Superior temporal gyrus (tissue), 1 donor: ENCODE results near the gene PROC.

Experiments used
- DNase-seq: peaks from one replicate; pipeline ENCODE4 v3.0.0-alpha.2; 2016; ENCODE audit errors: extremely low spot score

The PROC gene

DNA sequence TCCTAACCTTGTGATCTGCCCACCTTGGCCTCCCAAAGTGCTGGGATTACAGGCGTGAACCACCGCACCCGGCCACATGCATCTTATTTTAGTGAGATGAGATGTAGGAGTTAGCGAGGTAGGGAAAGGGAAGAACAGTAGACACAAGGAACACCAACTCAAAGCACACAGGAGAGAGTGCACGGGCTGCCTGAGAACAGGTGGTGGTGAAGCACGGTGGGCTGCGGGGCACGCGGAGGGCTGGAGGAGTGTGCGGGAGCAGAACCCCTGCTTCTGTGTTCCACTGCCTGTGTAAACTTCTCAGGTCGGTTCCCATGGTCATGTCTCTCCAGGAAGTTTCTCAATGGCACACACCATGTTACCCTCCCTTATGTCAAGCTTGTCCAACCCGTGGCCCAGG lies 38.7 kb downstream of the PROC start:
- no peak for DNase-seq

DNA sequence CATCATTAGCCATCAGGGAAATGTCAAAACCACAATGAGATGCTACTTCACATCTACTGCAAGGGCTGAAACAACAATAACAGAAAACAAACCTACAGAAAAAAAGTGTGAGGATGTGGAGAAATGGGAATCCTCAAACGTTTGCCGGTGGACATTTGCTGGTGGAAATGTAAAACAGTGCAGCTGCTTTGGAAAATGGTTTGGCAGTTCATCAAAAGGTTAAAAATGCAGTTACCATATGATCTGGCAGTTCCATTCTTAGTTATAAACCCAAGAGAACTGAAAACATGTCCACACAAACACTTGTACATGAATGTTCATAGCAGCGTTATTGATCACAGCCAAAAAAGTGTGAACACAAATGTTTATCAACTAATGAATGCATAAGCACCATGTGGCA lies 44.2 kb downstream of the PROC start:
- DNase-seq, result no peak

DNA sequence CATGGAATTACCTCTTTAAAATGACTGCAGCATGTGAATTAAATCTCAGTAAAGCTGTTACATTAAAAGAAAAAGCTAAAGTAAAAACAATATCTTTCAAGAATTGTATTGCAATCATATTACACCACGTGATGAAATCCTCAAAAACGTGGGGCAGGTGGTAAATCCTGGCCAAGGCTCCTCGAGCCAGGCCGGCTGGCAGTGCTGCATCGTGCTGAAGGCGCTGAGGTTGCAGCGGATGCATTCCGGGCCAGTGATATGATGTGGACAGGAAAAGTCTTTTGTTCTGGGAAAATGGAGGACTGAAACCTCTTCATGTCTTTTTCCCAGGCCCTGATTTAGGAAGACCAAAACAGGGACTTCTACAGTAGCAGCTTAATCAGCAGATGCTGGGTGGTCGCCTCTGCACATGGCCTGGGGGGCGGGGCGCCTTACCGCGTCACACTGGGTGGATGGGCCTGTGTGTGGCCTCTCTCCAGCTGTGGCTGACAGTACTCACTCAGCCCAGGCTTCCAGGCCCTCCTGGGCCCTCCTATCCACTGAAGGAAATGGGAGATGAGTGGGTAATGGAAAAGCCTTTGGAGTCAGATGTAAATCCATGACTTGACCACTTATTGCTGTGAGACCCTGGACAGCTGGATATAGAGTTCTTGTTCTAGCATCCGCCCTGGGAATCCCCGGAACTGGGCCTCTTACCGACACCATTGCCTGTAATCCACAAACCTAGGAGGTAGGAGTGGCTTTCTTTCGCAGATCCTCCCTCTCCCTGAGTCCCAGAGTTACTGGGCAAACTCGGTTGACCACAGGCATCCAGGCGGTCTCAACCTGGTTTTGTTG lies 45.1 kb downstream of the PROC start:
- no peak for DNase-seq

DNA sequence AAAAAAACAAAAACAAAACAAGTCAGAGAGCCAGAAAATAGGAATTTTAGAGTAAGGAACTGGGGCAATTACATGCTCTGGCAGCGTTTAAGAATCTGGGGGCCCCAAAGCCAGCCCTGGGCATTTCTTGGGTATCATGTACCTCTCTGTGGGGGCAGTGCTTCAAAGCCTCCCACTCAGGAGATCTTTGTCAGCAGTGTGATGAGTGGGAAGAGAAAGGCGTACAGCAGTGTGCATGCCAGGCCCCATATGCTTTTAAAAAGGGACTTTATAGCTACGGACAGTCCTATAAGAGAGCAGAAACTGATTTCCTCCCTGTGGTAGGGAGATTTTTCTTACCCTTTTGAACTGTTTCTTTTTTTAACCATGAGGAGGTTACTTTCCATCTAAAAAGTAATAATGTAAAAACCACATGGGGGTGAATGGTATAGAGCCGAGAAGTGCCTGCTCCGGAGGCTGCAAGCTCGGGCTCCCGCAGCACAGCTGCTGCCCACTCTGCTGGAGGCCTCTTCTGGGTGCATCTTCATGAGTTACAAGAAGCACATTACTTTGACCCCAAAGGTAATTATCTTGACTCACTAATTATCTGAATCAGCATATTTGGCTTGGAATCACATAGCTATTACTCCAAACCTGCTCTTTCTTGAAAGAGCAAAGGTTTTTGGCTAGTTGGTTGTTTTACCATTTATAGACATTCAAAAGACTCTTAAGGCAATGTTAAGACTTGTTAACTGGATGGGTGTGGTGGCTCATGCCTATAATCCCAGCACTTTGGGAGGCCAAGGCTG lies 46.4 kb downstream of the PROC start:
- DNase-seq, result no peak

DNA sequence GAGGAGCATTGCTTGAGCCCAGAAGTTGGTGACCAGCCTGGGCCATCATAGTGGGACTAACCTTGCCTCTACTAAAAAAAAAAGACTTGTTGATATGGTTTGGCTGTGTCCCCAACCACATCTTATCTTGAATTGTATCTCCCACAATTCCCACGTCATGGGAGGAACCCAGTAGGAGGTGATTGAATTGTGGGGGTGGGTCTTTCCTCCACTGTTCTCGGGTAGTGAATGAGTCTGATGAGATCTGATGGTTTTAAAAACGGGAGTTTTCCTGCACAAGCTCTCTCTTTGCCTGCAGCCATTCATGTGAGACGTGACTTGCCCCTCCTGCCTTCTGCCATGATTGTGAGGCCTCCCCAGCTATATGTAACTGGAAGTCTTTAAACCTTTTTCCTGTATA lies 47.0 kb downstream of the PROC start:
- DNase-seq, result no peak

DNA sequence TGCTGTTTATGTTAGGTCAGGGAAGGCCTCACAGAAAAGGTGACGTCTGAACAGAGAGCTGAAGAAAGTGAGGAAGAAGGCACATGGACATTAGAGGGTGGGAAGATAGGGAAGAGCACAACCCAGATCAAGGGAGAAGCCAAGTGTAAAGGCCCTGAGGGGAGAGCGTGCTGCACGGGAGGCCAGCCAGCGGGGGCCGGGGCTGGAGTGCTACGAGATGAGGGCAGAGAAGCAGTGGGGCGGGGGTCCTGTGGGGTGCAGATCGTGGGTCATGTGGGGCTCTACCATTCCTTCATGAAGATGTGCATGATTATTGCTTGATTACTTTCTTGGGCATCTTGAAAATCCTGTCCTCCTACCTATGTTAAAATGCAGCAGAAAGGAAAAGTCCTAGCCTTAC lies 50.8 kb downstream of the PROC start:
- DNase-seq, result no peak

DNA sequence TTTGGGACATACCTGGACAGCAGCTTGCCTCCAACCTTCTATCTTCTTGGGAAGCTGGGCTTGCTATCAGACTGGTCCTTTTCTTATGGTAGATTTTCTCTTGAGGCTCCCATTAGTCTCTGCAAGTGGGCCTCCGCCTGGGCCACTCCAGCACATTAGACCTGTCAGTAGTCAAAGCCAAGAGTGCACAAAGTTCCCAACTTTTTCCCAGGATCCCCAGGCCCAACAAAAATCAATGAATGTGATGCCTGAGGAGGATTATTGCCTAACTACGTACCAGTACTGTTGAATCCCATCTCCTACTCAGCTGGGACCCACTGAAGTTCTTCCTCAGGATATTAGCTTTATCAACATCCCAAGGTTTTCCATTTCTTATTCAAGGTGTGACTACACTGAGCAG lies 51.7 kb downstream of the PROC start:
- DNase-seq, result no peak

DNA sequence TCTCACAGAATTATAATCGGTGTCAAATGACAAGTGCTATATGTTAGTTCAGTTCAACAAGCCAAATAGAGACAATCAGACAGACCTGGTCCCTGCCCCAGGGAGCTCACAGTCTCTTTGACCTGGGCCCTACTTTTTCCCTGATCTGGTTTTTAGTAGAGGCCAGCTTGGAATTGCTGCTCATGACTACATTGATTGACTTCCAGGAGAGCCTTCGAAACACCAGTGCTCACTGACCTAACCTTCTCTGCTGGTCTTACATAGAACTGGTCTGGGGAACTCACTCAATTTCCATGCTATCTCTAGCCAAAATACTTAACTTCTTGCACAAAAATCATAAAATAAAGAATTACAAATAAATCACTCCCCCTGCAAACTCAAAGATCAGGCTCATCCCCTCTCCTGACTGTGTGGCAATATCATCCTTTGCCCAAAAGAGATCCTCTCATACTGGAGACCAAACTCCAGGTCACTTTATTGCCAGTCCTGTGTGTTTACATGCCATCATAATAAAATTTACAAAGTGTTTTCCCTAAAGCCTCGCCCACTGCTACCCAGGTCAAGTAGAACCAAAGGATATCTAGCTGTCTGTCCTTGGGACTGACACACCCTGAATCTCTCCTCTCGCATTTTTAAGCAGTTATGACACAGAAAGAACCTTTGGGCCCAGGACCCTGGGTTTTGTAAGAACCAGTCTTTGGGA lies 53.2 kb downstream of the PROC start:
- DNase-seq, result no peak

DNA sequence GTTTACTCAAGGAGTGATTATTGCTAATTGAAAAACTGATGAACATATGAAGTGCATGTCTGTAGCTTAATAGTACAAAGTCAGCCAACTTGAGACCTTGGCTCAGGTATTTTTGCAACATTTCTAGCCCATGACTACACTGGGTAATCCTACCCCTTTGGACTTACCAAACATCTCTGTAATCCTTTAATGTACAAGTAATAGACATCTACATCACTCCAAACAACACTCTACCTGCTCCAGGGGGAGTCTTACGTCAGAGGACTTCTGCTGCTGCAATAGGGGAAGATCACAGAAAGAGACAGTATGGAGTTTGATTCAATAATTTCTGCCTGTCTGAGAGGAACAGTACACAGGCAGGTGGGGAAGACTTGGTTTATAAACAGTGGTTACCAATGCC lies 54.0 kb downstream of the PROC start:
- DNase-seq, result no peak

DNA sequence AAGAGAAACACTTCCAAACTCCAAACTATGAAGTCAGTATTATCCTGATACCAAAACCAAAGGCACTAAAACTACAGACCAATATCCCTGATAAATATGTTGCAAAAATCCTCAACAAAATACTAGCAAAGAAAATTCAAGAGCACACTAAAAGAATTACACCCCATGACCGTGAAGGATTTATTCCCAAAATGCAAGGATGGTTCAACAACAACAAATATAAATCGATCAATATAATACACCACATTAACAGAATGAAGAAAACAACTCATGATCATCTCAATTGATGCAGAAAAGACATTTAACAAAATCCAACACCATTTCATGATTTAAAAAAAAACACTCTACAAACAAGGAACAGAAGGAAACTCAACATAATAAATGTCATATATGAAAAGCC lies 57.6 kb downstream of the PROC start:
- DNase-seq, result no peak
